KOPT-K1 (cell line): ENCODE measurements around the gene HPSE.
"Not testable (repeated sequence)": the region's sequence is repeated elsewhere in the genome, so short reads cannot be mapped to it uniquely, and the experiment has no call there.

ENCODE experiments used
- H3K27ac ChIP-seq: fragments of 200-600 bp; sonication (generic); 2 replicates; pipeline ENCODE4 v1.5.1; 2016; ENCODE audit warnings: antibody characterized with exemption, mild to moderate bottlenecking, low read depth, low read length; ENCODE audit not compliant: poor library complexity, severe bottlenecking
- H3K36me3 ChIP-seq: fragments of 200-600 bp; sonication (generic); 2 replicates; pipeline ENCODE4 v1.5.1; 2017; ENCODE audit warnings: antibody characterized with exemption, mild to moderate bottlenecking, low read length, moderate library complexity; ENCODE audit not compliant: insufficient read depth
- H3K9me3 ChIP-seq: fragments of 200-600 bp; sonication (generic); 2 replicates; pipeline ENCODE4 v1.5.1; 2017; ENCODE audit warnings: antibody characterized with exemption, low read length, mild to moderate bottlenecking; ENCODE audit not compliant: insufficient read depth, poor library complexity, severe bottlenecking

HPSE gene

DNA sequence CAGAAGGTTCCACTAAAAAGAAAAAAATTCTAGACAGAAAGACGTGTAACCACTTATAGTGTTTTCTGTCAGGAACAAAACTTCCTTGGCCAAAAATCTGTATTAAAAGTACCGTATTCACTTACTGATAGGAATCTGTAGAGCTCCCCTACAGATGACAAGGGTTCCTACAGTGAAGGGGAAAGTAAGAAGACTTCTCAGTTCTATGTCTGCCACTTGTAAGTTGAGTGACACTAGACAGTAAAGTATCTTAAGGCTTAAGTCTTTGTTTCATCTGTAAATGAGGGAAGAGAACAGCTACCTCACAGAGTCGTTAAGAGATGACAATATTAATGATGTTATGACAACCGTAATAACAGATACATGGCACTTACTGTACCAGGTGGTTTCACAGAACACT is 53.3 kb downstream of the HPSE start:
- Histone ChIP-seq H3K36me3 (peaks cover 17% of the 10 kb centered on the region; the same call in 1 of the 2 replicates), H3K27ac (no peak overlapping the region), H3K9me3 (no peaks in the 10 kb centered on the region)

DNA sequence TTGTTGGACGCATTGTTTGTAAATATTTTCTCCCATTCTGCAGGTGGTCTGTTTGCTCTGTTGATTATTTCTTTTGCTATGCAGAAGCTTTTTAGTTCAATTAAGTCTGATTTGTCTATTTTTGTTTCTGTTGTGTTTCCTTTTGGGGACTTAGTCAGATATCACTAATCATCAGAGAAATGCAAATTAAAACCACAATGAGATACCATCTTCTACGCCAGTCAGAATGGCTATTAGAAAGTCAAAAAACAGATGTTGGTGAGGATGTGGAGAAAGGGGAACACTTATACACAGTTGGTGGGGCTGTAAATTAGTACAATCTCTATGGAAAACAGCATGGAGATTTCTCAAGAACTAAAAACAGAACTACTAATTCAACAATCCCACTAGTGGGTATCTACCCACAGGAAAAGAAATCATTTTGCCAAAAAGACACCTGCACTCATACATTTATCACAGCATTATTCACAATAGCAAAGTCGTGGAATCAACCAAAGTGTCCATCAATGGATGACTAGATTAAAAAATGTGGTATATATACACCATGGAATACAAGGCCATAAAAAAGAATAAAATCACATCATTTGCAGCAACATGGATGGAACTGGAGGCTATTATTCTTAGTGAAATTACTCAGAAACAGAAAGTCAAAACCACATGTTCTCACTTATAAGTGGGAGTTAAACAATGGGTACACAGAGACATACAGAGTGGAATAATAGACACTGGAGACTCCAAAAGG is 58.2 kb downstream of the HPSE start:
- Histone ChIP-seq H3K27ac (no peak overlapping the region), H3K9me3 (no peaks in the 10 kb centered on the region), H3K36me3 (peaks cover 41% of the 10 kb centered on the region)

DNA sequence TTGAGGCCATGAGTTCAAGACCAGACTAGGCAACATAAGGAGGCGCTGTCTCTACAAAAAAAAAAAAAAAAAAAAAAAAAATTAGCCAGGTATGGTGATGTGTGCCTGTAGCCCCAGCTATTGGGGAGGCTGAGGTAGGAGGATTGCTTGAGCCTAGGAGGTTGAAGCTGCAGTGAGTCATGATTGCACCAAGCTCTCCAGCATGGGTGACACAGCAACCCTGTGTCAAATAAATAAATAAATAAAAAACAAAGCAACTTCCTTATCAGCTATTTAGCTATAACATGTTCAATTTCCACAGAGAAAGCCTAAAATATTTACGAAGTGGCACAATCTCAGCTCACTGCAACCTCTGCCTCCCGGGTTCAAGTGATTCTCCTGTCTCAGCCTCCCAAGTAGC is 60.7 kb downstream of the HPSE start:
- not testable (repeated sequence) for H3K9me3 ChIP-seq, H3K27ac ChIP-seq
- H3K36me3 ChIP-seq: peaks cover 63% of the 10 kb centered on the region

DNA sequence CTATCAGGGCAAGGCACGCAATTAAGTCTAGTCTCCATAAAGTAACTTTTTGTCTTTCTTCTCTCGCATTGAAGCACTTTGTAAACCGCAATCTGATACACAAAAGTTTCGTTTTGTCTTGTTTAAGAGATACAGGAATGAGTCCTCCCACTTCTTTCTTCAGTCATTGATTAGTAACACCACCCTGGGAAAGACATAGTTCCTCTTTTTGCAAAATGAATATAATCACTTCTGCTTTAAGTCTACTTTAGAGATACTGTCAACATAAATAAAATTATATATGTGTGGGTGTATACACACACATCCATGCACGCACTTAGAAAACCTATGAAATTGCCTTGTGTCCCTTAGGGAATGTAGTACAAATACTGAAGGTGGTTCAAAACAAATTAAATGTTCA is 61.7 kb downstream of the HPSE start:
- Histone ChIP-seq H3K9me3 (no peaks in the 10 kb centered on the region), H3K27ac (no peak overlapping the region), H3K36me3 (peaks cover 63% of the 10 kb centered on the region)

DNA sequence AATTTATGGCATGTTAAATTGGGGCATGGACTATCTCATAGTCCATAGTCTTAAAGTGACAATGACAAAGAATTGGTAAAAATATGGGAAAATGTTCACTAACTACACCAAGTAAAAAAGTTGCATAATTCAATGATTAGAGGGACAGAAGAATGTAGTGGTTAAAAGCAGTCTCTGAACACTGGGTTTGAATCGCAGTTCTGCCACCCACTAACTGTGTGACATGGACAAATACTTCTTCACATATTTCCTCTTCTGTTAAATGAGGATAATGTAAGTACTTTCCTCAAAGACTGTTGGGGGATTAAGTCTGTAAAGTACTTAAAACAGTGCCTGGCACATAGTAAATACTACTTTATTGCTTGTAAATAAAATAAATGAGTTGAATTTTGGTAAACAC is 65.4 kb downstream of the HPSE start:
- H3K9me3 ChIP-seq: no peaks in the 10 kb centered on the region
- H3K27ac ChIP-seq: no peak overlapping the region
- peaks cover 83% of the 10 kb centered on the region for H3K36me3 ChIP-seq

DNA sequence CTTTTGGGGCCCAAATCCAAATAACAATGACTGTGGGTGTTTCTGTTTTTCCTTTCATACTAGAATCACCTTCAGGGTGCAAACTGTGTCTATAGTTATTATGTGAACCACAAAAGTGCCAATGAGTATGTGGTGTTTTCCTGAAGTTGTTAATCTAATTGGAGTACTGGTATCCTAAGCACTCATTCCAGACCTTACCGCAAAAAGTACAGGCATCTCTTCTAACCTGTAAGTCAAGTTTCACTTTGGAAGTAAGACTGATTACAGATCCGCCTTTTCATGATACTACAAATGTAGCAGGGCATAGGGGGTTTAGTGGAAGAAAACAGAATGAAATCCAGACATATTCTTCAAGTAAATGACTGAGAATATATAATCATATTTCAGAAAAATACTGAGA is 66.2 kb downstream of the HPSE start:
- Histone ChIP-seq H3K27ac (no peak overlapping the region), H3K9me3 (no peaks in the 10 kb centered on the region), H3K36me3 (peaks cover 83% of the 10 kb centered on the region)

DNA sequence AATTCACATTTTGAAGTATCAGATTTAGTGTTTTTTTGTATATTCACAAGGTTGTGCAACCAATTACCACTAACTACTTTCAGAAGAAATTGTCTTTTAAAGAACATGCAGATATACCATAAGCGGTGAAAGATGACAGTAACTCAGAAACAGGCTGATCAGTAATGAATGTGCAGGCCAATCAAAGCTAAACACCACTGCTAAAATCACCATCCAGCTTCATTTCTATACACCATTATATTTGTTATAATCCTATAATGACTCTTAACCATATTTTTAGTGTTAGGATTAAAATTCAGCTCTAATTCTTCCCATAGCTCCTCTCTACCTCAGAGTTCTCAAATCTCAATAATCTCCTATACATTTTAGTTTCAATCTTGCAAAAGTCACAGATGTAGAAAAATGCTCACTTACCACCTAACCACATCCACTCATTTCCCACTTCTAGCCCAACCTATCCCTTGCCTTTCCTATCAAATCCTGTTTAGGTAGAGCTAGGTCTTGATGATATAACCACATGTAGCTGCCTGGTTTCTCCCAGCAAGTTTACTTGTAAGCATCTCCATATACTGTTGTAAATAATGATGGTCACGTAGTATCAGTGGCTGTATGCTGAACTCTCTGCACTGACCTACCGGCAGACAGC is 66.7 kb downstream of the HPSE start:
- H3K27ac ChIP-seq: no peak overlapping the region
- H3K36me3 ChIP-seq: peaks cover 83% of the 10 kb centered on the region
- H3K9me3 ChIP-seq: no peaks in the 10 kb centered on the region

DNA sequence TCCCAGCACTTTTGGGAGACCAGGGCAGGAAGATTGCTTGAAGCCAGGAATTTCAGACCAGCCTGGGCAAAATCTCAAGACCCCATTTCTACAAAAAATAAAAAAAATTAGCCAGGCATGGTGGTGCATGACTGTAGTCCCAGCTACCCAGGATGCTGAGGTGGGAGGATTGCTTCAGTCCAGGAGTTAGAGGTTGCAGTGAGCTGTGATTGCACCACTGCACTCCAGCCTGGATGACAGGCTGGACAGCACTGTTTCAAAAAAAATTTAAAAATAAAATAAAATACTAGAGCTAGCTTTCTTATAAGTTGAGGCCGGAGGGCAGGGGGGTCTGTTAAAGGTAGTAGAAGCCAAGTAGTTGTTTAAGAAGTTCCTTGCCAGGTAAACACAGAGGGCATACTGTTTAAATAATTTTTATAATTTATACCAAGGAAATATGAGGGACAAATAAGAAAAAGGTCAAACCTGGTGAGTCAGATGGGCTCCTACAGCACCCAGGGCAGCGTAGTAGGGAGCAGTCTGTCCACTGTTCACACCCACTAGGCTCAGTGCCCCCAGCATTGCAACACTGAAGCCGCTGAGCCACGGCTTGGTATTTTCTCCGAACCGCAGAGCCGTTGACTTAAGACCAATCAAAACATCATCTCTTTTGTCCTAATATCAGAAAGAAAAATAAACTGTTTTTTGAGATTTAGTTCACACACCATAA is 67.4 kb downstream of the HPSE start:
- peaks cover 83% of the 10 kb centered on the region for H3K36me3 ChIP-seq
- no peaks in the 10 kb centered on the region for H3K9me3 ChIP-seq
- H3K27ac ChIP-seq: no peak overlapping the region

DNA sequence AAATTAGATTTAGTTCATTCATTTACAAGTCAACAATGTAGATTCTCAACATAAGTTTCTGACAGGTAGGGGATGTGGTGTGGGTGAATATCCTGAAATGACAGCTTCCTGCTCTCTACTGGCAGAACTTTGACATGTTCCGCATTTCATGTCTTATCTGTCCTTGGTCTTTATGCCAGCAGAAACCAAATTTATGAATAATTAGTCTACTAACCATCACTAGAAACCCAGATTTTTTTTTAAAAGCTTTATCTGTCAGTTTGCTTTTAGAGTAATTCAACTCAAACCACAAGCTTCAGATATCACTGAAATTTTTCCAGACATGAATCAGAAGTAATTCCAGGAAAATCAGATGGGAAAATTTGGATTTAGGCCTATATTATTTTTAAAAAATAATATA is 68.0 kb downstream of the HPSE start:
- Histone ChIP-seq H3K9me3 (no peaks in the 10 kb centered on the region), H3K36me3 (peaks cover 85% of the 10 kb centered on the region), H3K27ac (no peak overlapping the region)

DNA sequence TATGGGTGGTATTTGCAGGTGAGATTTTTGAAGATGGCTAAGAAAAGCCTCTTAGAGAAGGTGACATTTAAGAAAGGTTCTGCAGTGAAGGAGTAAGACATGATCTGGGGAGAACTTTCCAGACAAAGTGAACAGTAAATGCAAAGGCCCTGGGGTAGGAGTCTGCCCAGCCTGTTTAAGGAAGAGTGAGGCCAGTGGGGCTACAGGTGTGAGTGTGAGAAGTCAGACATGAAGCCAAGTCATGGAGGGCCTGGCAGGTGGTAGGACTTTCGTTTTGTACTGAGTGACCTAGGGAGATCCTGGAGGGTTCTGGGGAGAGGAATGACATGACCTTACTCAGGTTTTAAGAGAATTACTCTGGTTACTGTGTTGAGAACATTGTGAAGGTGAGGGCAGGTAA is 71.5 kb downstream of the HPSE start:
- Histone ChIP-seq H3K27ac (no peak overlapping the region), H3K9me3 (no peaks in the 10 kb centered on the region), H3K36me3 (peaks cover 60% of the 10 kb centered on the region)

DNA sequence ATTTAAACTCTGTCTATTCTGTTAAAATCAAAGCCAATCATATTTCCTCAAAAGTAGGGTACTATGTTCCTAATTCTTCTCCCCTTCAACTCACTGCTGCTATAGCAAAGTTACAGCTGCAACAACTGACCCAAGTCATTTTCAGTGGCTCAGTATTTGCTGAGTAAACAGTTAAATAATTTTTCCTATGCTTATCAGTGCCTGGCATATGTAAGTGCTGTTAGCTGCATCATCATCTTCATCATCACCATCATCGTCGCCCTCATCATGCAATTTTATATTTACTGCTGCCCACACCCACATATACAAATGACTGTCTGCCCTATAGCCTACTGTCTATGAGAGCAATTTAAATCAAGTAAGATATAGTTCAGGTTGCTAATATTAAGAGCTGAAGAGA is 72.0 kb downstream of the HPSE start:
- H3K36me3 ChIP-seq: peaks cover 57% of the 10 kb centered on the region
- no peak overlapping the region for H3K27ac ChIP-seq
- no peaks in the 10 kb centered on the region for H3K9me3 ChIP-seq

DNA sequence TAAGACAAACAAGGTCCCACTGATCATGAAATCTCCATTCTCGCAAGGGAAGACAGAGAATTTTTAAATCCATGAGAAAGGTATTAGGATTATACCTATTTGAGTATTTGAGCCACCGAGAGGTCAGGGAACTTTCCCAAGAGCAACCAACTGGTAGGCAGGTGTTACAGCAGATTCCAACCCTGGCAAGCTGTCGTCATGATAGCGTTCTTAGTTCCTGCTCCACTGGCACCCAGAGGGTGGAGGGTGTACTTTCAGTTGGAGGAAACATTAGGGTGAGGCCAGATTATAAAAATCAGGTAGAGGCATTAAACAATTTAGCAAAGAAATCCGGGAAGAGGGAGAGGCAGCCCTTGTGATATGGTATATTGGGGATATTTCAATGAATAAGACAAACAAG is 73.3 kb downstream of the HPSE start:
- Histone ChIP-seq H3K36me3 (peaks cover 44% of the 10 kb centered on the region), H3K9me3 (no peaks in the 10 kb centered on the region)

DNA sequence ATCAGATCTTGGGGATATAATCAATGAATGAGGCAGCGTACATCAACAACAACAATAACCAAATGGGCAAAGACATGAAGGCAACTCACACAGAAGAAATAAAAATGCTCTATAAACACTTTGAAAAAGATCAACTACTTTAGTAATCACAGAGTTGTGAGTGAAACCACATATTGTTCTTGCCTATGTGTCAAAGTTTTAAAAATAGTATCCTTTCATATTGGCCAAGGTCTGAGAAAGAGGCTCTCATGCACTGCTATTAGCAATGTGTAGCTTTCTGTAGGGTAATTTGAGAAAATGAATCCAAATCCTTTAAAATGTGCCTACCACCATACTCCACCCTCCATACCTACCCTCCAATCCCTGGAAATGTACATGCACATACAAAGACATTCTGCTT is 75.1 kb downstream of the HPSE start:
- H3K9me3 ChIP-seq: no peaks in the 10 kb centered on the region
- no peak overlapping the region for H3K27ac ChIP-seq
- H3K36me3 ChIP-seq: peaks cover 28% of the 10 kb centered on the region

More for the DNA sequence above, 73.3 kb downstream of the HPSE start:
- no peak overlapping the region for H3K27ac ChIP-seq

DNA sequence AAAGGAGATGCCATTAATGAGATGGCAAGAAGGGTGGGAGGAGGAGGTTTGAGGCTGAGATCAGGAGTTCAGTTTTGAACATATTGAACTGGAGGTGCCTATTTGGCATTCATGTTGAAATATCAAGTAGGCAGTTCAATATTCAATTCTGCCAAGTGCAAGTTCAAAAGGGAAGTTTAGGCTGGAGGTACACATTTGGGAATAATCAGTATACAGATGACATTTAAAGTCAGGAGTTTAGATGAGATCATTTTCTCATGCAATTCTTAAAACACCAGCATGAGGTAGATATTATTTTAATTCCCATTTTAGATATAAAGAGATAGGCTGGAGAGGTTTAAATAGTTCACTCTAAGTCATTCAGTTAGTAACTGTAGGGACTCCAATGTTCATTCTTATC is 76.2 kb downstream of the HPSE start:
- Histone ChIP-seq H3K9me3 (no peaks in the 10 kb centered on the region), H3K27ac (no peak overlapping the region), H3K36me3 (peaks cover 23% of the 10 kb centered on the region)

DNA sequence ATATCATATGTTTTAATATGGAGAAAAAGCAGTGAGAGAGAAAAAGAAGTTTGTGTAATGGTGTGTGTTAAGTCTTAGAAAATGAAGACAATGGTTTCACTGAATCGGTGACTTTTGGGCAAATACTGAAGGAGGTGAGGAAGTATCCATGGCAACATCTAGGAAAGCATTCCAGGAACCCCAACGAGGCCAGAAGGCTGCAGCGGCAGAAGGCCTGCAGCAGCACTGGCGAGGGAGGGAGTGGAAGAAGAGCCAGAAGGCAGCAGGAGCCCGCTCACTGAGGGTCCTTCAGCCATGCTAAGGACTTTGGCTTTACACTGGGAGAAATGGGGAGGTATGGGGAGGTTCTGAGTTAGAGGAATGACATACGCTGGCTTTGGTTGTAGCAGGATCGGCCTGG is 76.8 kb downstream of the HPSE start:
- no peaks in the 10 kb centered on the region for H3K9me3 ChIP-seq
- H3K27ac ChIP-seq: no peak overlapping the region
- peaks cover 16% of the 10 kb centered on the region for H3K36me3 ChIP-seq
